Measurements from ENCODE around the gene EDC4.

- TF ChIP-seq EZH2 (IDR thresholded peaks at IDR 0.05; ENCODE audit: borderline replicate concordance, low read depth, low read length, poor library complexity, severe bottlenecking) = no peak
- no peak for TF ChIP-seq CTCF (conservative IDR thresholded peaks at IDR 0.05; ENCODE audit: low read depth, low read length)
These were observed 6.0 kb downstream of the EDC4 start for GRCh38 chr16:67878846-67879245.

Data from A673 (cell line).